ENCODE results near the gene RNF227. TPM values are rescaled to one million over a fixed set of nuclear protein-coding genes. Genes with fewer than 3 reads are reported as not detected.
"Not testable (repeated sequence)": the region's sequence is repeated elsewhere in the genome, so short reads cannot be mapped to it uniquely, and the experiment has no call there.

RNF227 gene
- total RNA-seq, 1 experiment from 2014 or later, result 0.11 TPM

DNA sequence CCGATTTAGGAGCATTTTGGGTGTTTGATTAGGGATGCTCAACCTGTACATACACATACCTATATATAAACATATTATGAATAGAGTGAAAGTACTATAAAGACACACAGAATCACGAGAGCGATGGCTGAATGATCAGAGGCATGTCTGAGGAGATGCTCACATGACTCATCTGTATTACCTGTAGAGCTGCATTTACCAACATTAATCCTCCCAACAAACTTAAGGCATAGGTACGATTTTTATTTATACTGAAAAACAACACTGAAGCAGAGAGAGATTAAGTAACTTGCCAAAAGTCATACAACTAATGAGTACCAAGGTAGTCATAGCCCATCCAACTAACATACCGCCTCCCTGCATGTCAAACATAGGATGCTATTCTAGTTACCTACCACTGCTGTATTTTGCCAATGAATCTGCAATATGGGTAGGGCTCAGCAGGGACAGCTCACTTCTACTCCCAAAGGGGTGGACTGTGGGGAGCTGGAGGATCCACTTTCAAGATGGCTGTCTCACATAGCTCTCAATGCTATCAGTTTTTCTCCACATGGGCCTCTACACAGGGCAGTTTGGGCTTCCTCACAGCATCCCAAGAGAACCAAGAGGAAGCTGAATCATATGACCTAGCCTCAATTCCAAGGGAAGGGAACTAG lies 51.0 kb downstream of the RNF227 start:
- Histone ChIP-seq H3K9ac (ENCODE audit: low read length) (no peak overlapping the region), H3F3A (ENCODE audit: low read length, unreplicated experiment) (no peaks in the 10 kb centered on the region), H3K27ac (ENCODE audit: low read length) (no peak overlapping the region), H3K27me3 (ENCODE audit: low read length) (no peaks in the 10 kb centered on the region), H3K4me3 (ENCODE audit: low read length) (no peak overlapping the region), H4K20me1 (ENCODE audit: low read length) (no peaks in the 10 kb centered on the region), H3K4me2 (ENCODE audit: low read length) (no peak overlapping the region), H3K36me3 (ENCODE audit: low read depth, low read length) (peaks cover 4% of the 10 kb centered on the region; the same call in 1 of the 2 replicates), H3K79me2 (ENCODE audit: low read length) (peaks cover 9% of the 10 kb centered on the region), H2AFZ (ENCODE audit: low read length) (no peak overlapping the region), H3K9me3 (ENCODE audit: low read length) (no peaks in the 10 kb centered on the region), H3K4me1 (ENCODE audit: insufficient read depth, low read length) (peaks cover 4% of the 10 kb centered on the region; the same call in 1 of the 2 replicates), H3K9me2 (replicated peaks; ENCODE audit: low read length) (no peaks in the 10 kb centered on the region)
- ChIA-PET CTCF (no interaction called here), POLR2A (ENCODE audit: unreplicated experiment) (no interaction called here)
- intact Hi-C loops (cut with micrococcal nuclease), result no loop called here
- no TSS peak for BruUV-seq (replicated peaks)
- ATAC-seq, result no peak
- TF ChIP-seq, protein P1, sequence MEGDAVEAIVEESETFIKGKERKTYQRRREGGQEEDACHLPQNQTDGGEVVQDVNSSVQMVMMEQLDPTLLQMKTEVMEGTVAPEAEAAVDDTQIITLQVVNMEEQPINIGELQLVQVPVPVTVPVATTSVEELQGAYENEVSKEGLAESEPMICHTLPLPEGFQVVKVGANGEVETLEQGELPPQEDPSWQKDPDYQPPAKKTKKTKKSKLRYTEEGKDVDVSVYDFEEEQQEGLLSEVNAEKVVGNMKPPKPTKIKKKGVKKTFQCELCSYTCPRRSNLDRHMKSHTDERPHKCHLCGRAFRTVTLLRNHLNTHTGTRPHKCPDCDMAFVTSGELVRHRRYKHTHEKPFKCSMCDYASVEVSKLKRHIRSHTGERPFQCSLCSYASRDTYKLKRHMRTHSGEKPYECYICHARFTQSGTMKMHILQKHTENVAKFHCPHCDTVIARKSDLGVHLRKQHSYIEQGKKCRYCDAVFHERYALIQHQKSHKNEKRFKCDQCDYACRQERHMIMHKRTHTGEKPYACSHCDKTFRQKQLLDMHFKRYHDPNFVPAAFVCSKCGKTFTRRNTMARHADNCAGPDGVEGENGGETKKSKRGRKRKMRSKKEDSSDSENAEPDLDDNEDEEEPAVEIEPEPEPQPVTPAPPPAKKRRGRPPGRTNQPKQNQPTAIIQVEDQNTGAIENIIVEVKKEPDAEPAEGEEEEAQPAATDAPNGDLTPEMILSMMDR (conservative IDR thresholded peaks at IDR 0.05; ENCODE audit: low read depth, low read length), result no peak
- no peak for TF ChIP-seq EZH2 (IDR thresholded peaks at IDR 0.05; ENCODE audit: low read length, unreplicated experiment)
- TF ChIP-seq EZH2phosphoT487 (IDR thresholded peaks at IDR 0.05; ENCODE audit: borderline replicate concordance, low read length), result no peak
- no peak for DNase-seq

DNA sequence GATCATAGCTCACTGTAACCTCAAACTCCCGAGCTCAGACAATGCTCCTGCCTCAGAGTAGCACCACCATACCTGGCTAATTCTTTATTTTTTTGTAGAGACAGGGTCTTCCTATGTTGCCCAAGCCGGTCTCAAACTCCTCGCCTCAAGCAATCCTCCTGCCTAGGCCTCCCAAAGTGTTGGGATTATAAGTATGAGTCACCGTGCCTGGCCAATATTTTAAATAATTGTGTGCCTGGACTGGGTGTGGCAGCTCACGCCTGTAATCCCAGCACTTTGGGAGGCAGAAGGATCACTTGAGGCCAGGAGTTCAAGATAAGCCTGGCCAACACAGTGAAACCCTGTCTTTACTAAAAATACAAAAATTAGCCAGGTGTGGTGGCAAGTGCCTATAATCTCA lies 51.7 kb downstream of the RNF227 start:
- ATAC-seq; H3K9ac ChIP-seq (ENCODE audit: low read length); CTCF ChIA-PET; H3K4me2 ChIP-seq (ENCODE audit: low read length); H3K4me1 ChIP-seq (ENCODE audit: insufficient read depth, low read length); H3K4me3 ChIP-seq (ENCODE audit: low read length); H4K20me1 ChIP-seq (ENCODE audit: low read length); H3K9me3 ChIP-seq (ENCODE audit: low read length); H3K9me2 ChIP-seq (replicated peaks; ENCODE audit: low read length); H3K27ac ChIP-seq (ENCODE audit: low read length); BruUV-seq (replicated peaks); H3K36me3 ChIP-seq (ENCODE audit: low read depth, low read length); intact Hi-C loops (cut with micrococcal nuclease); H3F3A ChIP-seq (ENCODE audit: low read length, unreplicated experiment); H3K27me3 ChIP-seq (ENCODE audit: low read length); H2AFZ ChIP-seq (ENCODE audit: low read length); POLR2A ChIA-PET (ENCODE audit: unreplicated experiment); DNase-seq: not testable (repeated sequence)
- peaks cover 17% of the 10 kb centered on the region for H3K79me2 ChIP-seq (ENCODE audit: low read length)

Other genes with a start within 250 kb of the RNF227 start
- gene TP53, start 228.8 kb downstream of the RNF227 start, total RNA-seq (2014; rRNA removed), result 2.0 and 3.4 TPM in 2 replicates
- 18.0 and 22.6 TPM in 2 replicates for gene WRAP53, start 227.8 kb downstream of the RNF227 start, total RNA-seq (2014; rRNA removed)
- gene EFNB3, start 211.1 kb downstream of the RNF227 start, total RNA-seq (2014; rRNA removed), result 4.9 and 7.7 TPM in 2 replicates
- 0.62 and 0.92 TPM in 2 replicates for gene DNAH2, start 198.5 kb downstream of the RNF227 start, total RNA-seq (2014; rRNA removed)
- gene KDM6B, start 82.1 kb downstream of the RNF227 start, total RNA-seq (2014; rRNA removed), result 3.2 and 158 TPM in 2 replicates
- gene TMEM88, start 61.2 kb downstream of the RNF227 start, total RNA-seq (2014; rRNA removed), result 1.5 TPM in 1 of 2 replicates, not detected in the other
- gene NAA38, start 58.7 kb downstream of the RNF227 start, total RNA-seq (2014; rRNA removed), result 403 and 409 TPM in 2 replicates
- gene CYB5D1, start 58.3 kb downstream of the RNF227 start, total RNA-seq (2014; rRNA removed), result 16.7 and 23.1 TPM in 2 replicates
- 102 and 151 TPM in 2 replicates for gene CHD3, start 27.5 kb downstream of the RNF227 start, total RNA-seq (2014; rRNA removed)
- 0.26 and 0.75 TPM in 2 replicates for gene KCNAB3, start 13.6 kb upstream of the RNF227 start, total RNA-seq (2014; rRNA removed)
- gene TRAPPC1, start 15.7 kb upstream of the RNF227 start, total RNA-seq (2014; rRNA removed), result 26.4 and 30.5 TPM in 2 replicates
- gene CNTROB, start 15.9 kb upstream of the RNF227 start, total RNA-seq (2014; rRNA removed), result 27.5 and 40.5 TPM in 2 replicates
- 0.12 TPM in 1 of 2 replicates, not detected in the other for gene GUCY2D, start 86.3 kb upstream of the RNF227 start, total RNA-seq (2014; rRNA removed)
- not detected in 2 replicates for gene ALOX15B, start 122.8 kb upstream of the RNF227 start, total RNA-seq (2014; rRNA removed)
- gene ALOX12B, start 171.4 kb upstream of the RNF227 start, total RNA-seq (2014; rRNA removed), result 0.55 and 1.2 TPM in 2 replicates
- 1.4 and 3.6 TPM in 2 replicates for gene ALOXE3, start 202.2 kb upstream of the RNF227 start, total RNA-seq (2014; rRNA removed)
- gene HES7, start 207.8 kb upstream of the RNF227 start, total RNA-seq (2014; rRNA removed), result 2.9 TPM in 1 of 2 replicates, not detected in the other
- gene PER1, start 236.1 kb upstream of the RNF227 start, total RNA-seq (2014; rRNA removed), result 25.0 and 47.2 TPM in 2 replicates
- gene VAMP2, start 246.7 kb upstream of the RNF227 start, total RNA-seq (2014; rRNA removed), result 5.0 and 18.0 TPM in 2 replicates